GM21619 (cell line): ENCODE data around the gene TSTD1.
A peak's percentile ranks its signal among the peaks of the same experiment; 100 is the strongest.
"Not testable (repeated sequence)": the region's sequence is repeated elsewhere in the genome, so short reads cannot be mapped to it uniquely, and the experiment has no call there.

Source experiments
- ATAC-seq: cut with Tn5 transposase; IDR thresholded peaks from one replicate; pipeline ENCODE4 v1.9.1; 2021; ENCODE audit not compliant: unreplicated experiment

TSTD1 gene

GRCh38 chr1:161037661-161038522 lies 872 bp downstream of the TSTD1 start:
- ATAC-seq, result no peak

GRCh38 chr1:161033751-161034150 lies 5.0 kb downstream of the TSTD1 start:
- ATAC-seq, result no peak

GRCh38 chr1:161032409-161032808 lies 6.4 kb downstream of the TSTD1 start:
- ATAC-seq, result no peak

GRCh38 chr1:161031874-161032273 lies 6.9 kb downstream of the TSTD1 start:
- ATAC-seq, result no peak

- ATAC-seq, result not testable (repeated sequence)
Observed at GRCh38 chr1:161029466-161029865, 9.3 kb downstream of the TSTD1 start.

GRCh38 chr1:161026954-161027353 lies 11.8 kb downstream of the TSTD1 start:
- ATAC-seq, result not testable (repeated sequence)

GRCh38 chr1:161022432-161022831 lies 16.3 kb downstream of the TSTD1 start:
- not testable (repeated sequence) for ATAC-seq

GRCh38 chr1:161021970-161022353 lies 16.8 kb downstream of the TSTD1 start:
- ATAC-seq, result no peak

- ATAC-seq, result peak; percentile 83
Observed at GRCh38 chr1:161021165-161021969, 17.4 kb downstream of the TSTD1 start.

GRCh38 chr1:161020509-161021164 lies 18.1 kb downstream of the TSTD1 start, which contains the start of gene F11R:
Gene F11R (minus strand): TSS chr1:161021152. CDS start chr1:161021073, 79 bp downstream.
- ATAC-seq, result peak; percentile 45

- no peak for ATAC-seq
Observed at GRCh38 chr1:161019751-161020495, 18.8 kb downstream of the TSTD1 start.

GRCh38 chr1:161019111-161019660 lies 19.6 kb downstream of the TSTD1 start:
- not testable (repeated sequence) for ATAC-seq

- no peak for ATAC-seq
Observed at GRCh38 chr1:161018631-161018930, 20.2 kb downstream of the TSTD1 start.

- ATAC-seq, result no peak
Observed at GRCh38 chr1:161017756-161018630, 20.8 kb downstream of the TSTD1 start.

- ATAC-seq, result not testable (repeated sequence)
Observed at GRCh38 chr1:161017181-161017580, 21.6 kb downstream of the TSTD1 start.

- ATAC-seq, result not testable (repeated sequence)
Observed at GRCh38 chr1:161016683-161017082, 22.1 kb downstream of the TSTD1 start.

- ATAC-seq, result peak; percentile 77
Observed at GRCh38 chr1:161013488-161014230, 25.1 kb downstream of the TSTD1 start.

GRCh38 chr1:161013131-161013487 lies 25.7 kb downstream of the TSTD1 start:
- ATAC-seq, result no peak

GRCh38 chr1:161012420-161012819 lies 26.3 kb downstream of the TSTD1 start:
- ATAC-seq, result no peak
